Lower leg skin (tissue), 4 donors: Measurements from ENCODE around the gene CXXC5. TPM values are rescaled to one million over a fixed set of nuclear protein-coding genes. Genes with fewer than 3 reads are reported as not detected.

ENCODE experiments used
- DNase-seq, 2 donors: peaks; one replicate each; pipeline ENCODE4 v3.0.0-alpha.2; 2019; ENCODE audit warnings: low spot score in 2 of 2
- H3K4me3 ChIP-seq: fragments of 200-600 bp; sonication (generic); 2 replicates; pipeline ENCODE4 v1.5.1; 2017; ENCODE audit warnings: mild to moderate bottlenecking, low read depth; ENCODE audit not compliant: poor library complexity, severe bottlenecking
- CTCF ChIP-seq, 3 donors: fragments of 450-650 bp; IDR thresholded peaks; one replicate each; pipeline ENCODE4 v1.5.1; 2016; ENCODE audit warnings: antibody characterized with exemption in 3 of 3, mild to moderate bottlenecking in 3 of 3, moderate library complexity in 2 of 3
- POLR2A ChIP-seq, 2 donors: fragments of 450-650 bp; IDR thresholded peaks; one replicate each; pipeline ENCODE4 v1.6.1; 2016 to 2017; ENCODE audit warnings: antibody characterized with exemption in 2 of 2, mild to moderate bottlenecking in 1 of 2, moderate library complexity in 1 of 2
- WGBS, 2 donors: methylation state at CpG; one replicate each; pipeline ENCODE4 v1.1.5; 2018; 5-methylcytosine and 5-hydroxymethylcytosine counted together
- intact Hi-C: fragments of 100-400 bp; cut with DNase I; formaldehyde crosslinking; loops from one replicate; pipeline ENCODE4 v1.15.0; 2023; ENCODE audit warnings: low total_unique reads
- total RNA-seq, 4 donors: library from RNA; depleted of rRNA; stranded (reverse); fragments of >200 nt; gene quantifications; one replicate each; pipeline ENCODE4 v1.1.0, GENCODE V29; 2016

CXXC5 gene
- total RNA-seq, 4 donors from 2014 or later, result 36.4 to 69.3 (median 45.2) TPM

GRCh38 chr5:139665626-139666025, 17.5 kb downstream of the CXXC5 start:
- DNase-seq, result no peak
- intact Hi-C loops, result no loop called here
- no peak for TF ChIP-seq POLR2A (IDR thresholded peaks at IDR 0.05)
- TF ChIP-seq CTCF (IDR thresholded peaks at IDR 0.05), result no peak
- 84 to 85% methylated on average over 11 of the region's 11 CpGs for WGBS, 2 donors
- H3K4me3 ChIP-seq, result no peak overlapping the region

- no peak for TF ChIP-seq CTCF (IDR thresholded peaks at IDR 0.05)
- TF ChIP-seq POLR2A (IDR thresholded peaks at IDR 0.05), result no peak
- H3K4me3 ChIP-seq, result no peak overlapping the region
- WGBS, 2 donors, result 92 to 93% methylated on average over 7 of the region's 7 CpGs
- DNase-seq, result no peak
- intact Hi-C loops, result no loop called here
Measured at GRCh38 chr5:139666551-139666950, 18.4 kb downstream of the CXXC5 start.

GRCh38 chr5:139667001-139667729, 19.0 kb downstream of the CXXC5 start:
- WGBS, 2 donors, result 80 to 92% methylated on average over 2 of the region's 2 CpGs
- intact Hi-C loops, result no loop called here
- no peak overlapping the region for H3K4me3 ChIP-seq
- no peak for DNase-seq
- TF ChIP-seq CTCF (IDR thresholded peaks at IDR 0.05) (no peak), POLR2A (IDR thresholded peaks at IDR 0.05) (no peak)

- no peak for DNase-seq
- intact Hi-C loops, result no loop called here
- H3K4me3 ChIP-seq, result no peak overlapping the region
- WGBS, 2 donors, result 18 to 23% methylated on average over 5 of the region's 5 CpGs
- TF ChIP-seq POLR2A (IDR thresholded peaks at IDR 0.05), result no peak
- no peak for TF ChIP-seq CTCF (IDR thresholded peaks at IDR 0.05)
Measured at GRCh38 chr5:139667730-139668063, 19.5 kb downstream of the CXXC5 start.

GRCh38 chr5:139668064-139668880, 20.1 kb downstream of the CXXC5 start:
- WGBS, 2 donors, result 5 to 12% methylated on average over 20 to 27 of the region's 55 CpGs
- TF ChIP-seq POLR2A (IDR thresholded peaks at IDR 0.05), result no peak
- no peak for TF ChIP-seq CTCF (IDR thresholded peaks at IDR 0.05)
- DNase-seq, result no peak
- intact Hi-C loops, result no loop called here
- peak overlapping the region; percentile 16 for H3K4me3 ChIP-seq
